Skeletal muscle satellite cell (primary cell): ENCODE measurements around the gene HSD17B14. TPM values are rescaled to one million over a fixed set of nuclear protein-coding genes. Genes with fewer than 3 reads are reported as not detected.
A peak's percentile ranks its signal among the peaks of the same experiment; 100 is the strongest.
"Not testable (repeated sequence)": the region's sequence is repeated elsewhere in the genome, so short reads cannot be mapped to it uniquely, and the experiment has no call there.

ENCODE experiments used
- H3K27me3 ChIP-seq: 2 replicates; pipeline ENCODE4 v1.7.0; 2013; ENCODE audit warnings: low read length; ENCODE audit not compliant: control insufficient read depth, insufficient read depth
- H3K36me3 ChIP-seq: 2 replicates; pipeline ENCODE4 v1.7.0; 2013; ENCODE audit warnings: mild to moderate bottlenecking, control low read depth, low read length; ENCODE audit not compliant: insufficient read depth
- H3K4me1 ChIP-seq: 2 replicates; pipeline ENCODE4 v1.7.0; 2013; ENCODE audit warnings: low read length; ENCODE audit not compliant: control insufficient read depth, insufficient read depth
- H3K4me2 ChIP-seq: 2 replicates; pipeline ENCODE4 v1.7.0; 2013; ENCODE audit warnings: mild to moderate bottlenecking, low read length
- H3K4me3 ChIP-seq: 2 replicates; pipeline ENCODE4 v1.7.0; 2013; ENCODE audit warnings: low read length
- H3K9ac ChIP-seq: 2 replicates; pipeline ENCODE4 v1.7.0; 2013; ENCODE audit warnings: mild to moderate bottlenecking, low read depth, low read length, moderate library complexity
- H3K9me3 ChIP-seq: replicated peaks from 2 replicates; pipeline ENCODE4 v1.7.0; 2013; ENCODE audit warnings: mild to moderate bottlenecking, control low read depth, low read length
- total RNA-seq: library from RNA; depleted of rRNA; stranded (reverse); fragments of >200 nt; gene quantifications from 2 replicates; pipeline ENCODE4 v1.2.3, GENCODE V29; 2012; rRNA removed

HSD17B14 gene
- total RNA-seq = 1.1 and 1.5 TPM in 2 replicates

- Histone ChIP-seq H3K4me2 (peak within 1 kb of the TSS; percentile 57), H3K27me3 (no peaks in the 10 kb centered on the region), H3K9me3 (no peaks in the 10 kb centered on the region), H3K36me3 (peaks cover 3% of the 10 kb centered on the region), H3K4me3 (peak within 1 kb of the TSS; percentile 58), H3K9ac (peak within 1 kb of the TSS; percentile 49), H3K4me1 (peaks cover 13% of the 10 kb centered on the region)
Observed at GRCh38 chr19:48836089-48837017, at the start of gene HSD17B14. Gene HSD17B14, minus strand, starts transcription at chr19:48836491. Its CDS starts 80 bp downstream, at chr19:48836411.

GRCh38 chr19:48883726-48884125 is 47.4 kb upstream of the HSD17B14 start:
- Histone ChIP-seq H3K36me3 (peaks cover 4% of the 10 kb centered on the region), H3K4me2 (no peak overlapping the region), H3K9me3 (no peaks in the 10 kb centered on the region), H3K4me3 (no peak overlapping the region), H3K9ac (no peak overlapping the region), H3K27me3 (no peaks in the 10 kb centered on the region), H3K4me1 (no peaks in the 10 kb centered on the region)

GRCh38 chr19:48881741-48882657 is 45.7 kb upstream of the HSD17B14 start:
- H3K4me3 ChIP-seq = no peak overlapping the region
- H3K27me3 ChIP-seq = no peaks in the 10 kb centered on the region
- no peaks in the 10 kb centered on the region for H3K4me1 ChIP-seq
- no peak overlapping the region for H3K9ac ChIP-seq
- peaks cover 18% of the 10 kb centered on the region for H3K36me3 ChIP-seq
- no peak overlapping the region for H3K4me2 ChIP-seq
- H3K9me3 ChIP-seq = no peaks in the 10 kb centered on the region

GRCh38 chr19:48879696-48880095 is 43.4 kb upstream of the HSD17B14 start:
- not testable (repeated sequence) for H3K9me3 ChIP-seq, H3K9ac ChIP-seq, H3K27me3 ChIP-seq, H3K4me2 ChIP-seq, H3K4me3 ChIP-seq
- peaks cover 13% of the 10 kb centered on the region for H3K4me1 ChIP-seq
- peaks cover 37% of the 10 kb centered on the region for H3K36me3 ChIP-seq

GRCh38 chr19:48879025-48879637 is 42.8 kb upstream of the HSD17B14 start:
- Histone ChIP-seq H3K9me3 (no peaks in the 10 kb centered on the region), H3K36me3 (peaks cover 43% of the 10 kb centered on the region), H3K4me1 (peaks cover 13% of the 10 kb centered on the region), H3K9ac (no peak overlapping the region), H3K27me3 (no peaks in the 10 kb centered on the region), H3K4me3 (no peak overlapping the region), H3K4me2 (no peak overlapping the region)

- H3K4me2 ChIP-seq = no peak overlapping the region
Observed at GRCh38 chr19:48878196-48879024, 42.1 kb upstream of the HSD17B14 start.

GRCh38 chr19:48877855-48878195 is 41.5 kb upstream of the HSD17B14 start:
- Histone ChIP-seq H3K4me2 (no peak overlapping the region), H3K4me3 (no peak overlapping the region), H3K27me3 (no peaks in the 10 kb centered on the region), H3K9me3 (no peaks in the 10 kb centered on the region), H3K9ac (no peak overlapping the region), H3K36me3 (peaks cover 54% of the 10 kb centered on the region), H3K4me1 (peaks cover 13% of the 10 kb centered on the region)

More at GRCh38 chr19:48878196-48879024, 42.1 kb upstream of the HSD17B14 start:
- H3K4me1 ChIP-seq = peaks cover 13% of the 10 kb centered on the region
- H3K36me3 ChIP-seq = peaks cover 50% of the 10 kb centered on the region
- H3K4me3 ChIP-seq = no peak overlapping the region
- H3K9ac ChIP-seq = no peak overlapping the region
- H3K9me3 ChIP-seq = no peaks in the 10 kb centered on the region
- H3K27me3 ChIP-seq = no peaks in the 10 kb centered on the region

- H3K27me3 ChIP-seq, H3K9me3 ChIP-seq: not testable (repeated sequence)
- Histone ChIP-seq H3K36me3 (peaks cover 59% of the 10 kb centered on the region), H3K4me2 (peak overlapping the region; percentile 84), H3K9ac (peak overlapping the region; percentile 99), H3K4me1 (peaks cover 13% of the 10 kb centered on the region), H3K4me3 (peak overlapping the region; percentile 91)
Observed at GRCh38 chr19:48876043-48876981, 40.0 kb upstream of the HSD17B14 start.

- Histone ChIP-seq H3K9me3 (no peaks in the 10 kb centered on the region), H3K27me3 (no peaks in the 10 kb centered on the region), H3K36me3 (peaks cover 59% of the 10 kb centered on the region), H3K4me2 (peak overlapping the region; percentile 84), H3K4me1 (peaks cover 13% of the 10 kb centered on the region), H3K9ac (peak overlapping the region; percentile 99), H3K4me3 (peak overlapping the region; percentile 91)
Observed at GRCh38 chr19:48874303-48875135, 38.2 kb upstream of the HSD17B14 start.
